MCF 10A (cell line): ENCODE results near the gene TUBB. TPM values are rescaled to one million over a fixed set of nuclear protein-coding genes. Genes with fewer than 3 reads are reported as not detected.
"Not testable (repeated sequence)": the region's sequence is repeated elsewhere in the genome, so short reads cannot be mapped to it uniquely, and the experiment has no call there.

Experiments
- BruUV-seq: library from RNA; stranded (reverse); fragments of 400-500 nt; replicated peaks from 2 replicates; lab custom pipeline; 2021; lab: Mats Ljungman, UMichigan
- CTCF ChIA-PET: fragments of 300-600 bp; sonication (Branson Sonifier 250); formaldehyde crosslinking; extraction: SDS; loops from one replicate; lab custom pipeline; 2021; ENCODE audit warnings: antibody characterized with exemption, inconsistent platforms; lab: Yijun Ruan, JAX
- POLR2A ChIA-PET: fragments of 300-600, 350-650 bp; sonication (Branson Sonifier 250); formaldehyde crosslinking; extraction: SDS; loops from one replicate; lab custom pipeline; 2020; ENCODE audit warnings: antibody characterized with exemption, inconsistent platforms; lab: Yijun Ruan, JAX
- DNase-seq: peaks from one replicate; pipeline ENCODE4 v3.0.0-alpha.2; 2018; ENCODE audit not compliant: unreplicated experiment
- H3K27ac Mint-ChIP-seq: one replicate; pipeline ENCODE4 v1.8.0; 2022; ENCODE audit warnings: mild to moderate bottlenecking, low read depth, mixed read lengths; ENCODE audit not compliant: unreplicated experiment
- H3K27me3 Mint-ChIP-seq: one replicate; pipeline ENCODE4 v1.8.0; 2022; ENCODE audit warnings: mixed read lengths; ENCODE audit not compliant: insufficient read depth, unreplicated experiment
- H3K36me3 Mint-ChIP-seq: one replicate; pipeline ENCODE4 v1.8.0; 2022; ENCODE audit warnings: mild to moderate bottlenecking, moderate library complexity, mixed read lengths; ENCODE audit not compliant: insufficient read depth, unreplicated experiment
- H3K4me1 Mint-ChIP-seq: one replicate; pipeline ENCODE4 v1.8.0; 2022; ENCODE audit warnings: mixed read lengths; ENCODE audit not compliant: insufficient read depth, unreplicated experiment
- H3K4me3 Mint-ChIP-seq: one replicate; pipeline ENCODE4 v1.8.0; 2022; ENCODE audit warnings: mild to moderate bottlenecking, moderate library complexity, mixed read lengths; ENCODE audit not compliant: unreplicated experiment
- H3K9me3 Mint-ChIP-seq: one replicate; pipeline ENCODE4 v1.8.0; 2022; ENCODE audit warnings: mixed read lengths; ENCODE audit not compliant: unreplicated experiment
- intact Hi-C: fragments of 100-400 bp; cut with micrococcal nuclease; formaldehyde crosslinking; loops from 2 replicates; pipeline ENCODE4 v1.14.1; 2022
- total RNA-seq: library from RNA; stranded (reverse); gene quantifications from 2 replicates; pipeline ENCODE4 v1.2.3, GENCODE V29; 2022
- TF ChIP-seq, protein P1 (sequence below): fragments of 200-600 bp; IDR thresholded peaks from one replicate; pipeline ENCODE4 v1.8.0; 2022; ENCODE audit warnings: antibody characterized with exemption, mild to moderate bottlenecking; ENCODE audit not compliant: unreplicated experiment

Gene TUBB
- total RNA-seq, 1 experiment from 2014 or later = 210 TPM

DNA sequence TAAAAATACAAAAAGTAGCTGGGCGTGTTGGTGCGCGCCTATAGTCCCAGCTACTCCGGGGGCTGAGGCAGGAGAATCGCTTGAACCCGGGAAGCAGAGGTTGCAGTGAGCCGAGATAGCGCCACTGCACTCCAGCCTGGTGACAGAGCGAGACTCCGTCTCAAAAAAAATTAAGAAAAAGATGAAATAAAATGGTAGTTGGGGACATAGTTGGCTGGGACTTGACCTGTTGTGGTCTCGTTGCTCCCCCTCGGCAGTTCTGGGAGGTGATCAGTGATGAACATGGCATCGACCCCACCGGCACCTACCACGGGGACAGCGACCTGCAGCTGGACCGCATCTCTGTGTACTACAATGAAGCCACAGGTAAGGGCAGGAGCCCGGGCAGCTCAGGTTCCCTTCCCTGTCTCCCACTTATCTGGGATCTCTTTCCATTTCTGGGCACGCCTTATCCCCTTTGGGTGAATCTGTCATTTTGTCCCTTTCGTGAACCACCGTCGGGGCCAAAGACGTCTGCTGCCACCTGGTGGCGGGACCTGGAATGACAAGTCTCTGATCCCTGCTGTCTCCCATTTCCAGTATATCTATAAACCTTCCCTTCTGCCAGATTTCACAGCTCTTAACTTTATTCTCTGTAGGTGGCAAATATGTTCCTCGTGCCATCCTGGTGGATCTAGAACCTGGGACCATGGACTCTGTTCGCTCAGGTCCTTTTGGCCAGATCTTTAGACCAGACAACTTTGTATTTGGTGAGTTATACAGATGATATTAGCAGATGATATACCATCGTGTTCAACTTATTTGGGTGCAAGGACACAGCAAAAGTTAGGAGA, 2.3 kb downstream of the TUBB start:
- no TSS peak for BruUV-seq
- H3K4me3 Mint-ChIP-seq = peak overlapping the region; percentile 86

DNA sequence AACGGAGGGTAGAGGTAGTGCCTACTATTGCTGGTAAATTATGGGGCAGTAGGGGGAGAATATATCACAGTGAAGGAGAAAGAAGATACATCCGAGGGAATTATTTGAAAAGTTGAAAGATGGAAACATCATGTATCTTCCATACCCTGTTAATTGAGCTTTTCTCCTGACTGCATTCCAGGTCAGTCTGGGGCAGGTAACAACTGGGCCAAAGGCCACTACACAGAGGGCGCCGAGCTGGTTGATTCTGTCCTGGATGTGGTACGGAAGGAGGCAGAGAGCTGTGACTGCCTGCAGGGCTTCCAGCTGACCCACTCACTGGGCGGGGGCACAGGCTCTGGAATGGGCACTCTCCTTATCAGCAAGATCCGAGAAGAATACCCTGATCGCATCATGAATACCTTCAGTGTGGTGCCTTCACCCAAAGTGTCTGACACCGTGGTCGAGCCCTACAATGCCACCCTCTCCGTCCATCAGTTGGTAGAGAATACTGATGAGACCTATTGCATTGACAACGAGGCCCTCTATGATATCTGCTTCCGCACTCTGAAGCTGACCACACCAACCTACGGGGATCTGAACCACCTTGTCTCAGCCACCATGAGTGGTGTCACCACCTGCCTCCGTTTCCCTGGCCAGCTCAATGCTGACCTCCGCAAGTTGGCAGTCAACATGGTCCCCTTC, 3.1 kb downstream of the TUBB start:
- intact Hi-C loops = loop anchor here (5.0 kb wide), 2 partner anchors 181 to 241 kb away; no protein-coding TSS in a partner anchor
- ChIA-PET POLR2A (interaction anchor here (0.6 to 13.6 kb wide), 16 partner anchors 7 to 170 kb away, joined by 3 to 477 read pairs (median 6); partner anchors contain the start of genes ATAT1, DHX16, MRPS18B and NRM), CTCF (interaction anchor here (0.5 to 20.7 kb wide), 19 partner anchors 10 to 364 kb away, joined by 3 to 537 read pairs (median 6); partner anchors contain the start of genes DHX16 and NRM)
- not testable (repeated sequence) for BruUV-seq, H3K27ac Mint-ChIP-seq, H3K9me3 Mint-ChIP-seq, H3K27me3 Mint-ChIP-seq, DNase-seq
- peaks cover 72% of the 10 kb centered on the region for H3K36me3 Mint-ChIP-seq
- peaks cover 42% of the 10 kb centered on the region for H3K4me1 Mint-ChIP-seq
- peak overlapping the region; percentile 86 for H3K4me3 Mint-ChIP-seq

More for the DNA sequence above, 2.3 kb downstream of the TUBB start:
- POLR2A ChIA-PET = interaction anchor here (0.6 to 13.6 kb wide), 19 partner anchors 8 to 392 kb away, joined by 3 to 477 read pairs (median 5); partner anchors contain the start of genes ATAT1, DHX16, MRPS18B and NRM
- Mint-ChIP-seq H3K9me3 (no peaks in the 10 kb centered on the region), H3K36me3 (peaks cover 64% of the 10 kb centered on the region), H3K4me1 (peaks cover 45% of the 10 kb centered on the region), H3K27ac (no peak overlapping the region), H3K27me3 (no peaks in the 10 kb centered on the region)
- DNase-seq = peak; percentile 86
- intact Hi-C loops = loop anchor here (1.0 to 5.0 kb wide), 3 partner anchors 43 to 240 kb away; no protein-coding TSS in a partner anchor
- CTCF ChIA-PET = interaction anchor here (0.6 to 20.7 kb wide), 25 partner anchors 11 to 894 kb away, joined by 3 to 537 read pairs (median 6); partner anchors contain the start of genes DHX16 and NRM
- TF ChIP-seq, protein P1, sequence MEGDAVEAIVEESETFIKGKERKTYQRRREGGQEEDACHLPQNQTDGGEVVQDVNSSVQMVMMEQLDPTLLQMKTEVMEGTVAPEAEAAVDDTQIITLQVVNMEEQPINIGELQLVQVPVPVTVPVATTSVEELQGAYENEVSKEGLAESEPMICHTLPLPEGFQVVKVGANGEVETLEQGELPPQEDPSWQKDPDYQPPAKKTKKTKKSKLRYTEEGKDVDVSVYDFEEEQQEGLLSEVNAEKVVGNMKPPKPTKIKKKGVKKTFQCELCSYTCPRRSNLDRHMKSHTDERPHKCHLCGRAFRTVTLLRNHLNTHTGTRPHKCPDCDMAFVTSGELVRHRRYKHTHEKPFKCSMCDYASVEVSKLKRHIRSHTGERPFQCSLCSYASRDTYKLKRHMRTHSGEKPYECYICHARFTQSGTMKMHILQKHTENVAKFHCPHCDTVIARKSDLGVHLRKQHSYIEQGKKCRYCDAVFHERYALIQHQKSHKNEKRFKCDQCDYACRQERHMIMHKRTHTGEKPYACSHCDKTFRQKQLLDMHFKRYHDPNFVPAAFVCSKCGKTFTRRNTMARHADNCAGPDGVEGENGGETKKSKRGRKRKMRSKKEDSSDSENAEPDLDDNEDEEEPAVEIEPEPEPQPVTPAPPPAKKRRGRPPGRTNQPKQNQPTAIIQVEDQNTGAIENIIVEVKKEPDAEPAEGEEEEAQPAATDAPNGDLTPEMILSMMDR = peak; percentile 97

DNA sequence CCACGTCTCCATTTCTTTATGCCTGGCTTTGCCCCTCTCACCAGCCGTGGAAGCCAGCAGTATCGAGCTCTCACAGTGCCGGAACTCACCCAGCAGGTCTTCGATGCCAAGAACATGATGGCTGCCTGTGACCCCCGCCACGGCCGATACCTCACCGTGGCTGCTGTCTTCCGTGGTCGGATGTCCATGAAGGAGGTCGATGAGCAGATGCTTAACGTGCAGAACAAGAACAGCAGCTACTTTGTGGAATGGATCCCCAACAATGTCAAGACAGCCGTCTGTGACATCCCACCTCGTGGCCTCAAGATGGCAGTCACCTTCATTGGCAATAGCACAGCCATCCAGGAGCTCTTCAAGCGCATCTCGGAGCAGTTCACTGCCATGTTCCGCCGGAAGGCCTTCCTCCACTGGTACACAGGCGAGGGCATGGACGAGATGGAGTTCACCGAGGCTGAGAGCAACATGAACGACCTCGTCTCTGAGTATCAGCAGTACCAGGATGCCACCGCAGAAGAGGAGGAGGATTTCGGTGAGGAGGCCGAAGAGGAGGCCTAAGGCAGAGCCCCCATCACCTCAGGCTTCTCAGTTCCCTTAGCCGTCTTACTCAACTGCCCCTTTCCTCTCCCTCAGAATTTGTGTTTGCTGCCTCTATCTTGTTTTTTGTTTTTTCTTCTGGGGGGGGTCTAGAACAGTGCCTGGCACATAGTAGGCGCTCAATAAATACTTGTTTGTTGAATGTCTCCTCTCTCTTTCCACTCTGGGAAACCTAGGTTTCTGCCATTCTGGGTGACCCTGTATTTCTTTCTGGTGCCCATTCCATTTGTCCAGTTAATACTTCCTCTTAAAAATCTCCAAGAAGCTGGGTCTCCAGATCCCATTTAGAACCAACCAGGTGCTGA, 3.9 kb downstream of the TUBB start:
- not testable (repeated sequence) for DNase-seq, H3K9me3 Mint-ChIP-seq, H3K27me3 Mint-ChIP-seq
- intact Hi-C loops = loop anchor here (5.0 kb wide), 2 partner anchors 182 to 242 kb away; no protein-coding TSS in a partner anchor
- peak overlapping the region; percentile 5 for H3K27ac Mint-ChIP-seq
- POLR2A ChIA-PET = interaction anchor here (0.7 to 13.6 kb wide), 11 partner anchors 13 to 363 kb away, joined by 3 to 477 read pairs (median 8); partner anchors contain the start of genes DHX16, MRPS18B, NRM and PPP1R10
- TSS peak; percentile 11 for BruUV-seq
- peaks cover 80% of the 10 kb centered on the region for H3K36me3 Mint-ChIP-seq
- peak overlapping the region; percentile 86 for H3K4me3 Mint-ChIP-seq
- CTCF ChIA-PET = interaction anchor here (0.7 to 20.7 kb wide), 10 partner anchors 9 to 241 kb away, joined by 3 to 537 read pairs (median 6); partner anchors contain the start of genes DHX16 and NRM
- H3K4me1 Mint-ChIP-seq = peaks cover 41% of the 10 kb centered on the region

DNA sequence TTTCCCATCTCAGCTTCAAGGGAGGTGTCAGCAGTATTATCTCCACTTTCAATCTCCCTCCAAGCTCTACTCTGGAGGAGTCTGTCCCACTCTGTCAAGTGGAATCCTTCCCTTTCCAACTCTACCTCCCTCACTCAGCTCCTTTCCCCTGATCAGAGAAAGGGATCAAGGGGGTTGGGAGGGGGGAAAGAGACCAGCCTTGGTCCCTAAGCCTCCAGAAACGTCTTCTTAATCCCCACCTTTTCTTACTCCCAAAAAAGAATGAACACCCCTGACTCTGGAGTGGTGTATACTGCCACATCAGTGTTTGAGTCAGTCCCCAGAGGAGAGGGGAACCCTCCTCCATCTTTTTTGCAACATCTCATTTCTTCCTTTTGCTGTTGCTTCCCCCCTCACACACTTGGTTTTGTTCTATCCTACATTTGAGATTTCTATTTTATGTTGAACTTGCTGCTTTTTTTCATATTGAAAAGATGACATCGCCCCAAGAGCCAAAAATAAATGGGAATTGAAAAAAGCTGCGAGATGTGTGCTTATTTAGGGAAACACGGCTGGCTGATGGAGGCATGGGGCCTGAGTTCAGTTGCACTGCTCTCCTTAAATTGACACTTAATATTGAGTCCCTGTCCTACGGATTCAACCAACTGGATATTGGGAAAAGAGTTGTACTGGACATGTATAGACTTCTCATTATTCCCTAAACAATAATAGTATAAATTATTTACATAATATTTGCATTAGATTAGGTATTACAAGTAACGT, 4.9 kb downstream of the TUBB start:
- no peaks in the 10 kb centered on the region for H3K27me3 Mint-ChIP-seq
- DNase-seq = no peak
- H3K36me3 Mint-ChIP-seq = peaks cover 77% of the 10 kb centered on the region
- ChIA-PET CTCF (interaction anchor here (0.7 to 20.7 kb wide), 5 partner anchors 14 to 242 kb away, joined by 4 to 537 read pairs (median 7); partner anchors contain the start of gene DHX16), POLR2A (interaction anchor here (0.7 to 13.6 kb wide), 11 partner anchors 14 to 362 kb away, joined by 3 to 477 read pairs (median 8); partner anchors contain the start of genes DHX16, MRPS18B, NRM and PPP1R10)
- H3K9me3 Mint-ChIP-seq = no peaks in the 10 kb centered on the region
- H3K27ac Mint-ChIP-seq = no peak overlapping the region
- intact Hi-C loops = loop anchor here (5.0 kb wide), 2 partner anchors 183 to 243 kb away; no protein-coding TSS in a partner anchor
- peaks cover 32% of the 10 kb centered on the region for H3K4me1 Mint-ChIP-seq
- TF ChIP-seq, protein P1 = no peak
- no peak overlapping the region for H3K4me3 Mint-ChIP-seq
- no TSS peak for BruUV-seq
